WTC11 (cell line): ENCODE results near the gene KLHL26. TPM values are rescaled to one million over a fixed set of nuclear protein-coding genes. Genes with fewer than 3 reads are reported as not detected.

Experiments used
- ATAC-seq: fragments of 200-7000 bp; cut with Tn5 transposase; 2 replicates; pipeline ENCODE4 v1.10.0; 2021; ENCODE audit warnings: mild to moderate bottlenecking, moderate library complexity
- CTCF ChIA-PET: fragments of 300-600 bp; sonication (Branson Sonifier 250); formaldehyde crosslinking; loops from one replicate; lab custom pipeline; 2021; ENCODE audit warnings: antibody characterized with exemption; lab: Charles Lee
- POLR2A ChIA-PET: fragments of 350-600 bp; sonication (Branson Sonifier 250); formaldehyde crosslinking; loops from one replicate; lab custom pipeline; 2021; ENCODE audit warnings: antibody characterized with exemption; lab: Charles Lee
- DNase-seq: peaks from one replicate; pipeline ENCODE4 v3.0.0; 2021; ENCODE audit warnings: low spot score
- H3K27ac Mint-ChIP-seq: 2 replicates; pipeline ENCODE4 v1.8.0; 2021; ENCODE audit warnings: mixed read lengths
- H3K27me3 Mint-ChIP-seq: 2 replicates; pipeline ENCODE4 v1.8.0; 2021; ENCODE audit warnings: low read depth, mild to moderate bottlenecking, moderate library complexity, mixed read lengths
- H3K36me3 Mint-ChIP-seq: 2 replicates; pipeline ENCODE4 v1.8.0; 2021; ENCODE audit warnings: mixed read lengths
- H3K4me1 Mint-ChIP-seq: 2 replicates; pipeline ENCODE4 v1.8.0; 2022; ENCODE audit warnings: mixed read lengths
- H3K4me3 Mint-ChIP-seq: 2 replicates; pipeline ENCODE4 v1.8.0; 2021; ENCODE audit warnings: mild to moderate bottlenecking, moderate library complexity, mixed read lengths
- H3K9me3 Mint-ChIP-seq: 2 replicates; pipeline ENCODE4 v1.8.0; 2021; ENCODE audit warnings: mixed read lengths
- AFF4 ChIP-seq: sonication (generic); formaldehyde crosslinking; IDR thresholded peaks from 2 replicates; pipeline ENCODE4 v1.8.1; 2023; ENCODE audit warnings: mild to moderate bottlenecking, missing genetic modification reagents, borderline replicate concordance
- ARID4B ChIP-seq: sonication (generic); formaldehyde crosslinking; IDR thresholded peaks from 2 replicates; pipeline ENCODE4 v1.8.0; 2023; ENCODE audit warnings: missing genetic modification reagents, mild to moderate bottlenecking, borderline replicate concordance
- FOXJ3 ChIP-seq: sonication (generic); formaldehyde crosslinking; IDR thresholded peaks from 2 replicates; pipeline ENCODE4 v1.9.0; 2021; ENCODE audit warnings: missing genetic modification reagents, mild to moderate bottlenecking, borderline replicate concordance
- NFYB ChIP-seq: sonication (generic); formaldehyde crosslinking; conservative IDR thresholded peaks from 2 replicates; pipeline ENCODE4 v1.8.0; 2022; ENCODE audit warnings: low read depth, missing genetic modification reagents
- NR3C1 ChIP-seq: sonication (generic); formaldehyde crosslinking; conservative IDR thresholded peaks from 2 replicates; pipeline ENCODE4 v1.8.1; 2023; ENCODE audit warnings: low read depth, mild to moderate bottlenecking, missing genetic modification reagents
- PREB ChIP-seq: sonication (generic); formaldehyde crosslinking; IDR thresholded peaks from 2 replicates; pipeline ENCODE4 v1.8.1; 2022; ENCODE audit warnings: mild to moderate bottlenecking, missing genetic modification reagents, moderate library complexity, borderline replicate concordance
- USF1 ChIP-seq: sonication (generic); formaldehyde crosslinking; IDR thresholded peaks from 2 replicates; pipeline ENCODE4 v1.8.0; 2022; ENCODE audit warnings: mild to moderate bottlenecking, missing genetic modification reagents
- ZBTB21 ChIP-seq: sonication (generic); formaldehyde crosslinking; IDR thresholded peaks from 2 replicates; pipeline ENCODE4 v1.8.1; 2023; ENCODE audit warnings: mild to moderate bottlenecking, missing genetic modification reagents, borderline replicate concordance
- ZNF121 ChIP-seq: sonication (generic); formaldehyde crosslinking; IDR thresholded peaks from 2 replicates; pipeline ENCODE4 v1.8.0; 2023; ENCODE audit warnings: missing genetic modification reagents
- ZNF263 ChIP-seq: sonication (generic); formaldehyde crosslinking; IDR thresholded peaks from 2 replicates; pipeline ENCODE4 v1.8.1; 2022; ENCODE audit warnings: low read depth, mild to moderate bottlenecking, moderate library complexity, missing genetic modification reagents
- ZNF671 ChIP-seq: fragments of 250-450 bp; sonication (Bioruptor Pico); IDR thresholded peaks from 2 replicates; pipeline ENCODE4 v1.8.0; 2021; ENCODE audit warnings: mild to moderate bottlenecking
- total RNA-seq: library from RNA; stranded (reverse); gene quantifications from 3 replicates; pipeline ENCODE4 v1.2.3, GENCODE V29; 2021

The KLHL26 gene
- total RNA-seq, 1 experiment from 2014 or later, result 13.1 TPM

GRCh38 chr19:18651300-18651699 lies 14.5 kb downstream of the KLHL26 start (continued):
- TF ChIP-seq ARID4B (CRISPR knock-in tag), result no peak

- no peaks in the 10 kb centered on the region for H3K9me3 Mint-ChIP-seq
- no peaks in the 10 kb centered on the region for H3K36me3 Mint-ChIP-seq
- H3K27me3 Mint-ChIP-seq, result no peaks in the 10 kb centered on the region
- ChIA-PET CTCF (interaction anchor here (0.7 to 1.8 kb wide), 4 partner anchors 58 to 130 kb away, joined by 3 to 6 read pairs (median 4); no protein-coding TSS in a partner anchor), POLR2A (no interaction called here)
- DNase-seq (no peak), ATAC-seq (no peak)
- H3K4me1 Mint-ChIP-seq, result peaks cover 30% of the 10 kb centered on the region
- no peak overlapping the region for H3K4me3 Mint-ChIP-seq
- H3K27ac Mint-ChIP-seq, result peak overlapping the region; percentile 50
- TF ChIP-seq ZNF121 (CRISPR knock-in tag) (0 out of 2 replicates have a peak, but pooled peaks have one; percentile 42), PREB (no peak)
Observed at GRCh38 chr19:18651733-18652132, 14.9 kb downstream of the KLHL26 start.

- ChIA-PET POLR2A (no interaction called here), CTCF (no interaction called here)
- Mint-ChIP-seq H3K27me3 (no peaks in the 10 kb centered on the region), H3K9me3 (no peaks in the 10 kb centered on the region), H3K4me3 (no peak overlapping the region), H3K27ac (no peak overlapping the region), H3K4me1 (peaks cover 34% of the 10 kb centered on the region), H3K36me3 (no peaks in the 10 kb centered on the region)
- ATAC-seq, result no peak
- DNase-seq, result no peak
- TF ChIP-seq AFF4 (CRISPR knock-in tag), result no peak
- TF ChIP-seq ZBTB21 (CRISPR knock-in tag), result no peak
- no peak for TF ChIP-seq NR3C1
Observed at GRCh38 chr19:18653853-18654252, 17.0 kb downstream of the KLHL26 start.

- ChIA-PET POLR2A (no interaction called here), CTCF (no interaction called here)
- Mint-ChIP-seq H3K27me3 (no peaks in the 10 kb centered on the region), H3K9me3 (no peaks in the 10 kb centered on the region), H3K4me3 (no peak overlapping the region), H3K27ac (no peak overlapping the region), H3K4me1 (peaks cover 32% of the 10 kb centered on the region), H3K36me3 (no peaks in the 10 kb centered on the region)
- DNase-seq (no peak), ATAC-seq (no peak)
- no peak for TF ChIP-seq ZBTB21 (CRISPR knock-in tag)
- no peak for TF ChIP-seq ZNF671 (CRISPR knock-in tag)
- TF ChIP-seq ZNF263 (CRISPR knock-in tag), result no peak
- TF ChIP-seq USF1 (CRISPR knock-in tag), result no peak
- no peak for TF ChIP-seq NFYB
- no peak for TF ChIP-seq FOXJ3
Observed at GRCh38 chr19:18654469-18654868, 17.6 kb downstream of the KLHL26 start.
